Tibial nerve (tissue), 4 donors: ENCODE results near the gene PARD3B. TPM values are rescaled to one million over a fixed set of nuclear protein-coding genes. Genes with fewer than 3 reads are reported as not detected.

Experiments
- DNase-seq, 2 donors: peaks; one replicate each; pipeline ENCODE4 v3.0.0-alpha.2; 2019; ENCODE audit warnings: low spot score in 2 of 2
- H3K27ac ChIP-seq, 4 donors: fragments of 200-600 bp; sonication (generic) in 3 of 4; one replicate each; pipeline ENCODE4 v1.5.1; 2017 to 2019; ENCODE audit warnings: mild to moderate bottlenecking in 1 of 4
- H3K27me3 ChIP-seq, 2 donors: fragments of 200-600 bp; sonication (generic) in 1 of 2; one replicate each; pipeline versions ENCODE4 v1.5.1 to v1.6.0; 2017 to 2019
- H3K36me3 ChIP-seq, 3 donors: fragments of 200-600 bp; sonication (generic); one replicate each; pipeline ENCODE4 v1.5.1; 2018 to 2019
- H3K4me1 ChIP-seq, 4 donors: fragments of 200-600 bp; sonication (generic) in 3 of 4; one replicate each; pipeline ENCODE4 v1.5.1; 2017 to 2019
- H3K4me3 ChIP-seq, 4 donors: fragments of 200-600 bp; sonication (generic) in 3 of 4; one replicate each; pipeline ENCODE4 v1.5.1; 2017 to 2019; ENCODE audit warnings: mild to moderate bottlenecking in 1 of 4, moderate library complexity in 1 of 4
- H3K9me3 ChIP-seq, 4 donors: fragments of 200-600 bp; sonication (generic) in 3 of 4; one replicate each; pipeline ENCODE4 v1.5.1; 2017 to 2019
- CTCF ChIP-seq, 5 experiments: fragments of 200-600 bp in 3 of 5; fragments of 450-650 bp in 2 of 5; sonication (generic) in 3 of 5; IDR thresholded peaks; one replicate each; pipeline ENCODE4 v1.5.1; 2016 to 2019; ENCODE audit warnings: antibody characterized with exemption in 5 of 5, mild to moderate bottlenecking in 3 of 5, moderate library complexity in 2 of 5
- EP300 ChIP-seq, 2 donors: sonication (generic); formaldehyde crosslinking; IDR thresholded peaks; one replicate each; pipeline ENCODE4 v1.6.1; 2017; ENCODE audit warnings: antibody characterized with exemption in 2 of 2, mild to moderate bottlenecking in 1 of 2
- POLR2A ChIP-seq, 2 donors: fragments of 450-650 bp; IDR thresholded peaks; one replicate each; pipeline ENCODE4 v1.6.1; 2017; ENCODE audit warnings: antibody characterized with exemption in 2 of 2, mild to moderate bottlenecking in 2 of 2, moderate library complexity in 2 of 2
- WGBS, 2 donors: methylation state at CpG; one replicate each; pipeline ENCODE4 v1.1.5; 2018; 5-methylcytosine and 5-hydroxymethylcytosine counted together
- total RNA-seq, 4 donors: library from RNA; depleted of rRNA; stranded (reverse); fragments of >200 nt; gene quantifications; one replicate each; pipeline ENCODE4 v1.1.0, GENCODE V29; 2016

Gene PARD3B
- total RNA-seq, 4 donors from 2014 or later = 47.4 to 101 (median 64.8) TPM

GRCh38 chr2:205628422-205628821 lies 1083.1 kb downstream of the PARD3B start:
- Histone ChIP-seq H3K4me3 (no peak overlapping the region), H3K9me3 (no peaks in the 10 kb centered on the region), H3K27me3 (no peaks in the 10 kb centered on the region), H3K27ac (no peak overlapping the region), H3K36me3 (no peaks in the 10 kb centered on the region), H3K4me1 (no peaks in the 10 kb centered on the region)
- DNase-seq = no peak
- WGBS, 2 donors = 89 to 90% methylated on average over 3 of the region's 3 CpGs
- TF ChIP-seq CTCF (IDR thresholded peaks at IDR 0.05) (no peak), EP300 (IDR thresholded peaks at IDR 0.05) (no peak), POLR2A (IDR thresholded peaks at IDR 0.05) (no peak)

GRCh38 chr2:205629091-205629776 lies 1084.0 kb downstream of the PARD3B start:
- Histone ChIP-seq H3K27me3 (no peaks in the 10 kb centered on the region), H3K9me3 (no peaks in the 10 kb centered on the region), H3K36me3 (no peaks in the 10 kb centered on the region), H3K4me1 (no peaks in the 10 kb centered on the region), H3K4me3 (no peak overlapping the region), H3K27ac (no peak overlapping the region)
- TF ChIP-seq EP300 (IDR thresholded peaks at IDR 0.05) = no peak
- no peak for TF ChIP-seq POLR2A (IDR thresholded peaks at IDR 0.05)
- TF ChIP-seq CTCF (IDR thresholded peaks at IDR 0.05) = no peak
- DNase-seq = no peak
- WGBS, 2 donors = 62 to 70% methylated on average over 10 of the region's 10 CpGs

GRCh38 chr2:205633994-205634393 lies 1088.7 kb downstream of the PARD3B start:
- H3K4me3 ChIP-seq = no peak overlapping the region
- no peak for DNase-seq
- H3K4me1 ChIP-seq = no peaks in the 10 kb centered on the region
- WGBS, 2 donors = 32 to 38% methylated on average over 1 of the region's 1 CpG
- no peak overlapping the region for H3K27ac ChIP-seq
- no peaks in the 10 kb centered on the region for H3K27me3 ChIP-seq
- no peaks in the 10 kb centered on the region for H3K36me3 ChIP-seq
- TF ChIP-seq EP300 (IDR thresholded peaks at IDR 0.05) (no peak), POLR2A (IDR thresholded peaks at IDR 0.05) (no peak), CTCF (IDR thresholded peaks at IDR 0.05) (no peak)
- no peaks in the 10 kb centered on the region for H3K9me3 ChIP-seq

GRCh38 chr2:205636549-205637319 lies 1091.5 kb downstream of the PARD3B start:
- H3K9me3 ChIP-seq = no peaks in the 10 kb centered on the region
- H3K4me1 ChIP-seq = no peaks in the 10 kb centered on the region
- 70 to 71% methylated on average over 7 of the region's 7 CpGs for WGBS, 2 donors
- H3K4me3 ChIP-seq = no peak overlapping the region
- TF ChIP-seq EP300 (IDR thresholded peaks at IDR 0.05) (no peak), CTCF (IDR thresholded peaks at IDR 0.05) (no peak), POLR2A (IDR thresholded peaks at IDR 0.05) (no peak)
- no peaks in the 10 kb centered on the region for H3K27me3 ChIP-seq
- H3K36me3 ChIP-seq = no peaks in the 10 kb centered on the region
- no peak overlapping the region for H3K27ac ChIP-seq
- no peak for DNase-seq

- Histone ChIP-seq H3K36me3 (no peaks in the 10 kb centered on the region), H3K4me3 (no peak overlapping the region), H3K27me3 (no peaks in the 10 kb centered on the region), H3K27ac (no peak overlapping the region), H3K9me3 (no peaks in the 10 kb centered on the region), H3K4me1 (no peaks in the 10 kb centered on the region)
- TF ChIP-seq EP300 (IDR thresholded peaks at IDR 0.05) = no peak
- TF ChIP-seq POLR2A (IDR thresholded peaks at IDR 0.05) = no peak
- no peak for TF ChIP-seq CTCF (IDR thresholded peaks at IDR 0.05)
- DNase-seq = no peak
These were observed 1092.0 kb downstream of the PARD3B start for GRCh38 chr2:205637320-205637602.
